ENCODE data around the gene CNPY4. TPM values are rescaled to one million over a fixed set of nuclear protein-coding genes. Genes with fewer than 3 reads are reported as not detected.

CNPY4 gene
- total and polyA plus RNA-seq, 10 of the 15 experiments (the other 5 are each of a cell fraction or from before 2014, with no cell fraction given), result 2.5 to 9.2 (median 6.8) TPM

GRCh38 chr7:100132697-100133151 lies 13.3 kb downstream of the CNPY4 start (continued):
- TF ChIP-seq ZNF592 (IDR thresholded peaks at IDR 0.05) (no peak), YBX1 (IDR thresholded peaks at IDR 0.05) (no peak), GATAD2B (conservative IDR thresholded peaks at IDR 0.05; ENCODE audit: low read depth) (no peak), TBL1XR1 (IDR thresholded peaks at IDR 0.05; ENCODE audit: low read depth, low read length) (no peak), NFIC (IDR thresholded peaks at IDR 0.05; ENCODE audit: low read depth, low read length) (no peak), CEBPB (IDR thresholded peaks at IDR 0.05; ENCODE audit: borderline replicate concordance in 1 of 2, low read depth in 2 of 2, low read length in 2 of 2) (no peak), SIN3A (IDR thresholded peaks at IDR 0.05; ENCODE audit: low read depth, low read length) (no peak), MXI1 (IDR thresholded peaks at IDR 0.05; ENCODE audit: low read depth, low read length) (no peak), RELA (IDR thresholded peaks at IDR 0.05; ENCODE audit: borderline replicate concordance, partially characterized antibody) (no peak), MYB (IDR thresholded peaks at IDR 0.05; ENCODE audit: borderline replicate concordance, low read depth, low read length) (no peak), TCF12 (IDR thresholded peaks at IDR 0.05; ENCODE audit: low read depth, low read length) (0 out of 2 replicates have a peak, but pooled peaks have one; percentile 33), FOXK2 (IDR thresholded peaks at IDR 0.05) (no peak), NBN (IDR thresholded peaks at IDR 0.05) (peak; percentile 84), STAT1 (conservative IDR thresholded peaks at IDR 0.05) (no peak), SREBF2 (IDR thresholded peaks at IDR 0.05; ENCODE audit: low read length) (no peak), ASH2L (IDR thresholded peaks at IDR 0.05; ENCODE audit: borderline replicate concordance, low read depth) (no peak), RAD21 (IDR thresholded peaks at IDR 0.05; ENCODE audit: insufficient read depth, low read depth, low read length) (peak; percentile 96), ATF7 (IDR thresholded peaks at IDR 0.05; ENCODE audit: low read depth) (0 out of 2 replicates have a peak, but pooled peaks have one; percentile 14), NRF1 (conservative IDR thresholded peaks at IDR 0.05; ENCODE audit: low read depth, low read length) (no peak), WRNIP1 (IDR thresholded peaks at IDR 0.05; ENCODE audit: borderline replicate concordance, low read depth, low read length) (no peak), PAX8 (IDR thresholded peaks at IDR 0.05) (no peak)
- TF ChIP-seq, protein P1, sequence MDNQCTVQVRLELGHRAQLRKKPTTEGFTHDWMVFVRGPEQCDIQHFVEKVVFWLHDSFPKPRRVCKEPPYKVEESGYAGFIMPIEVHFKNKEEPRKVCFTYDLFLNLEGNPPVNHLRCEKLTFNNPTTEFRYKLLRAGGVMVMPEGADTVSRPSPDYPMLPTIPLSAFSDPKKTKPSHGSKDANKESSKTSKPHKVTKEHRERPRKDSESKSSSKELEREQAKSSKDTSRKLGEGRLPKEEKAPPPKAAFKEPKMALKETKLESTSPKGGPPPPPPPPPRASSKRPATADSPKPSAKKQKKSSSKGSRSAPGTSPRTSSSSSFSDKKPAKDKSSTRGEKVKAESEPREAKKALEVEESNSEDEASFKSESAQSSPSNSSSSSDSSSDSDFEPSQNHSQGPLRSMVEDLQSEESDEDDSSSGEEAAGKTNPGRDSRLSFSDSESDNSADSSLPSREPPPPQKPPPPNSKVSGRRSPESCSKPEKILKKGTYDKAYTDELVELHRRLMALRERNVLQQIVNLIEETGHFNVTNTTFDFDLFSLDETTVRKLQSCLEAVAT (IDR thresholded peaks at IDR 0.05), result 0 out of 2 replicates have a peak, but pooled peaks have one; percentile 50
- TF ChIP-seq, protein P2, sequence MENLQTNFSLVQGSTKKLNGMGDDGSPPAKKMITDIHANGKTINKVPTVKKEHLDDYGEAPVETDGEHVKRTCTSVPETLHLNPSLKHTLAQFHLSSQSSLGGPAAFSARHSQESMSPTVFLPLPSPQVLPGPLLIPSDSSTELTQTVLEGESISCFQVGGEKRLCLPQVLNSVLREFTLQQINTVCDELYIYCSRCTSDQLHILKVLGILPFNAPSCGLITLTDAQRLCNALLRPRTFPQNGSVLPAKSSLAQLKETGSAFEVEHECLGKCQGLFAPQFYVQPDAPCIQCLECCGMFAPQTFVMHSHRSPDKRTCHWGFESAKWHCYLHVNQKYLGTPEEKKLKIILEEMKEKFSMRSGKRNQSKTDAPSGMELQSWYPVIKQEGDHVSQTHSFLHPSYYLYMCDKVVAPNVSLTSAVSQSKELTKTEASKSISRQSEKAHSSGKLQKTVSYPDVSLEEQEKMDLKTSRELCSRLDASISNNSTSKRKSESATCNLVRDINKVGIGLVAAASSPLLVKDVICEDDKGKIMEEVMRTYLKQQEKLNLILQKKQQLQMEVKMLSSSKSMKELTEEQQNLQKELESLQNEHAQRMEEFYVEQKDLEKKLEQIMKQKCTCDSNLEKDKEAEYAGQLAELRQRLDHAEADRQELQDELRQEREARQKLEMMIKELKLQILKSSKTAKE (IDR thresholded peaks at IDR 0.05; ENCODE audit: low read depth, poor library complexity, severe bottlenecking), result peak; percentile 26
- TF ChIP-seq, protein P3, sequence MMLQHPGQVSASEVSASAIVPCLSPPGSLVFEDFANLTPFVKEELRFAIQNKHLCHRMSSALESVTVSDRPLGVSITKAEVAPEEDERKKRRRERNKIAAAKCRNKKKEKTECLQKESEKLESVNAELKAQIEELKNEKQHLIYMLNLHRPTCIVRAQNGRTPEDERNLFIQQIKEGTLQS (IDR thresholded peaks at IDR 0.05; ENCODE audit: borderline replicate concordance, extremely low read depth, low read depth, low read length), result no peak

Measured in GM12878 (cell line).